Prostate gland (tissue), 2 donors: ENCODE data around the gene TFR2. TPM values are rescaled to one million over a fixed set of nuclear protein-coding genes. Genes with fewer than 3 reads are reported as not detected.

Experiments
- DNase-seq: peaks from one replicate; pipeline ENCODE4 v3.0.0-alpha.2; 2019; ENCODE audit warnings: low spot score
- H3K27ac ChIP-seq, 2 donors: fragments of 200-600 bp; sonication (generic); 2 replicates each; pipeline ENCODE4 v1.5.1; 2017 to 2019
- H3K27me3 ChIP-seq: fragments of 200-600 bp; sonication (generic); replicated peaks from 2 replicates; pipeline ENCODE4 v1.5.1; 2019; ENCODE audit not compliant: insufficient read depth
- H3K36me3 ChIP-seq, 2 donors: fragments of 200-600 bp; sonication (generic); 1 replicate in 1 of 2; 2 replicates in 1 of 2; pipeline versions ENCODE4 v1.5.1 to v1.8.1; 2017 to 2019
- H3K4me1 ChIP-seq: fragments of 200-600 bp; sonication (generic); replicated peaks from 2 replicates; pipeline ENCODE4 v1.5.1; 2019
- H3K4me3 ChIP-seq, 2 donors: fragments of 200-600 bp; sonication (generic); 2 replicates each; pipeline ENCODE4 v1.5.1; 2017 to 2019
- H3K9me3 ChIP-seq: fragments of 200-600 bp; sonication (generic); 2 replicates; pipeline ENCODE4 v1.5.1; 2017
- POLR2A ChIP-seq: fragments of 450-650 bp; IDR thresholded peaks from one replicate; pipeline ENCODE4 v1.6.1; 2016; ENCODE audit warnings: antibody characterized with exemption, mild to moderate bottlenecking
- POLR2AphosphoS5 ChIP-seq: sonication (generic); formaldehyde crosslinking; IDR thresholded peaks from one replicate; pipeline ENCODE4 v1.6.1; 2017; ENCODE audit warnings: antibody characterized with exemption
- WGBS: methylation state at CpG from one replicate; pipeline ENCODE4 v1.1.5; 2018; 5-methylcytosine and 5-hydroxymethylcytosine counted together
- intact Hi-C: fragments of 100-400 bp; cut with DNase I; formaldehyde crosslinking; loops from one replicate; pipeline ENCODE4 v1.14.2; 2022
- total RNA-seq, 2 donors: library from RNA; depleted of rRNA; stranded (reverse); fragments of >200 nt; gene quantifications; one replicate each; pipeline ENCODE4 v1.1.0, GENCODE V29; 2016
- TF ChIP-seq, protein P1 (sequence below), 4 experiments: fragments of 200-600 bp in 2 of 4; fragments of 450-650 bp in 2 of 4; sonication (generic) in 2 of 4; IDR thresholded peaks; 1 replicate in 3 of 4; 2 replicates in 1 of 4; pipeline ENCODE4 v1.5.1; 2016 to 2019; ENCODE audit warnings: antibody characterized with exemption in 4 of 4, mild to moderate bottlenecking in 2 of 4, moderate library complexity in 2 of 4

Gene TFR2
- total RNA-seq, 2 donors from 2014 or later, result 0.59 to 2.3 TPM

- TF ChIP-seq, protein P1, sequence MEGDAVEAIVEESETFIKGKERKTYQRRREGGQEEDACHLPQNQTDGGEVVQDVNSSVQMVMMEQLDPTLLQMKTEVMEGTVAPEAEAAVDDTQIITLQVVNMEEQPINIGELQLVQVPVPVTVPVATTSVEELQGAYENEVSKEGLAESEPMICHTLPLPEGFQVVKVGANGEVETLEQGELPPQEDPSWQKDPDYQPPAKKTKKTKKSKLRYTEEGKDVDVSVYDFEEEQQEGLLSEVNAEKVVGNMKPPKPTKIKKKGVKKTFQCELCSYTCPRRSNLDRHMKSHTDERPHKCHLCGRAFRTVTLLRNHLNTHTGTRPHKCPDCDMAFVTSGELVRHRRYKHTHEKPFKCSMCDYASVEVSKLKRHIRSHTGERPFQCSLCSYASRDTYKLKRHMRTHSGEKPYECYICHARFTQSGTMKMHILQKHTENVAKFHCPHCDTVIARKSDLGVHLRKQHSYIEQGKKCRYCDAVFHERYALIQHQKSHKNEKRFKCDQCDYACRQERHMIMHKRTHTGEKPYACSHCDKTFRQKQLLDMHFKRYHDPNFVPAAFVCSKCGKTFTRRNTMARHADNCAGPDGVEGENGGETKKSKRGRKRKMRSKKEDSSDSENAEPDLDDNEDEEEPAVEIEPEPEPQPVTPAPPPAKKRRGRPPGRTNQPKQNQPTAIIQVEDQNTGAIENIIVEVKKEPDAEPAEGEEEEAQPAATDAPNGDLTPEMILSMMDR (IDR thresholded peaks at IDR 0.05), result no peak
- TF ChIP-seq POLR2AphosphoS5 (no peak), POLR2A (no peak)
Measured at GRCh38 chr7:100573691-100574361, 67.5 kb downstream of the TFR2 start, which contains the start of gene SAP25. SAP25 (minus strand) TSS chr7:100573900; CDS start chr7:100573742, 158 bp downstream.

DNA sequence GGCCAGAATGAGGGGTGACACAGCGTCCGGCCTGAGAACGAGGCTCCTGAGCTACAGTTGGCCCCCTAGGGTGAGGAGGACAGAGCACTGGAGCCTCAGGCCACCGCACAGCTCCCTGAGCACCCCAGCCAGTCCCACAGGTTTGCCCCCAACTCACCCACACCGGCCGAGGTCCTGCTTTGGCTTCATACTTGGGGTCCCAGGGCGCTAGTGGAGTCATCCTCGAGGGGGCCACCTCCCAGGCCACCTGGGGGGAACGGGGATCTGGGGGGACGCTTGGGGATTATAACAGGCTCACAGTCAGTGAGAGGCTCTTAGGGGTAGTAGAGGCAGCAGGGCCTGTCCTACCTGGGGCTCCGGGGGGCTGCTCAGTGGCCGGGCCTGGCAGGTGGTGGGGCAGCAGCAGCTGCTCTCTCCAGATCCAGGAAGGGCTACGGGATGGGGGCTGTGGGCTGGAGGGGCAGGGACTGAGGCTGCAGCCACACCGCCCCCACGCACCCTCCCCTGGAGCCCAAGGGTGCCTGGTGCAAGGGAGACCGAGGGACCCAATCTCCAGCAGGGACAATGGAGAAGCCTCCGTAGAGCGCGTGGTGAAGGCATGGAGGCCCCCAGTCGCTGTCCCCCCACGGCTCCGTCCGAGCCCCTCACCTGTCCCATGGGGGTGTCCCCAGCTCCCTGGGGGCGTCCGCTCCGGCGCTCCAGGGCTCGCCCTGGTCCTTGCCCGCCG lies 68.2 kb downstream of the TFR2 start:
- no peaks in the 10 kb centered on the region for H3K9me3 ChIP-seq
- no peaks in the 10 kb centered on the region for H3K27me3 ChIP-seq
- 92% methylated on average over 26 of the region's 30 CpGs for WGBS
- no peak for DNase-seq
- H3K4me3 ChIP-seq, result no peak overlapping the region
- peaks cover 7 to 23% of the 10 kb centered on the region in 2 donors for H3K36me3 ChIP-seq
- H3K27ac ChIP-seq, result no peak overlapping the region
- intact Hi-C loops, result no loop called here
- H3K4me1 ChIP-seq, result peaks cover 6% of the 10 kb centered on the region
- TF ChIP-seq, protein P1 (IDR thresholded peaks at IDR 0.05), result no peak
- no peak for TF ChIP-seq POLR2A
- no peak for TF ChIP-seq POLR2AphosphoS5

More at GRCh38 chr7:100573691-100574361, 67.5 kb downstream of the TFR2 start, which contains the start of gene SAP25:
- peaks cover 7 to 30% of the 10 kb centered on the region in 2 donors for H3K36me3 ChIP-seq
- WGBS, result 95% methylated on average over 59 of the region's 70 CpGs
- peaks cover 6% of the 10 kb centered on the region for H3K4me1 ChIP-seq
- no peak within 1 kb of the TSS for H3K27ac ChIP-seq
- H3K27me3 ChIP-seq, result no peaks in the 10 kb centered on the region
- no peaks in the 10 kb centered on the region for H3K9me3 ChIP-seq
- H3K4me3 ChIP-seq, result no peak within 1 kb of the TSS
- intact Hi-C loops, result no loop called here
- DNase-seq, result no peak

DNA sequence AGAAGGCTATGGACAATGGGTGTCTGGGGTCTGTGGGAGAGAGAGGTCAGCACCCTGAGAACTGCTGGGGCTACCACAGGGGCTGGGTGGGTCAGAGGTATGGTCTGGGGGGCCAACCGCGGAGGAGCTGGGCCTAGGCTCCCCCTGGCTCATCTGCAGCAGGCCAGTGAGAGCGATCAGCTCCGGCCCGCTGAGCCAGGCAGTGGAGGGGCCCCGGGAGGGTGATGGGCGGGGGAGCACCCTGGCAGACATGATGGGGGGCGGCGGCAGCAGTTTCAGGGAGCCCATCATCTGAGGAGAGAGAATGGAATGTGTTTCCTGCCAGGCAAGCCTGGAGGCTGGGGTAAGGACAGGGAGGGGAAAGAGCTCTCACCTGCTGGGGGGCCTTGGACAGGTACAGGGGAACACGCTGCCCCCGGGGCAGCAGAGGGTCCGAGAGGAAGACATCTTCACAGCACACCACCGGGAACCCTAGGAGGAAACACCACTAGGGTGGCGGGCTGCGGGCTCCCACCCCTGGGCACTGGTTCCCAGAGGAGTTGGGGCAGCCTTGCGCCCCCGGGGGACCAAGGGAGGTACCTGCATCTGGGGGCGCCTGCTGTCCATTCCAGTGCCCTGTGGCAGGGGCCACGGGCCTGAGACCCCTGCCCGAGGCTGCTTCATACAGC lies 68.9 kb downstream of the TFR2 start:
- DNase-seq, result no peak
- TF ChIP-seq, protein P1 (IDR thresholded peaks at IDR 0.05), result no peak
- TF ChIP-seq POLR2AphosphoS5 (no peak), POLR2A (no peak)
- H3K27ac ChIP-seq, result no peak overlapping the region
- H3K4me3 ChIP-seq, result no peak overlapping the region
- no peaks in the 10 kb centered on the region for H3K9me3 ChIP-seq
- peaks cover 6% of the 10 kb centered on the region for H3K4me1 ChIP-seq
- H3K36me3 ChIP-seq, result peaks cover 7 to 16% of the 10 kb centered on the region in 2 donors
- WGBS, result 74% methylated on average over 20 of the region's 20 CpGs
- H3K27me3 ChIP-seq, result no peaks in the 10 kb centered on the region
- intact Hi-C loops, result no loop called here

GRCh38 chr7:100571829-100572116 lies 69.6 kb downstream of the TFR2 start:
- H3K4me1 ChIP-seq, result peaks cover 6% of the 10 kb centered on the region
- 95% methylated on average over 2 of the region's 2 CpGs for WGBS
- DNase-seq, result no peak
- peaks cover 7 to 10% of the 10 kb centered on the region in 2 donors for H3K36me3 ChIP-seq
- no peak overlapping the region for H3K27ac ChIP-seq
- no peak overlapping the region for H3K4me3 ChIP-seq
- intact Hi-C loops, result no loop called here
- no peaks in the 10 kb centered on the region for H3K27me3 ChIP-seq
- no peaks in the 10 kb centered on the region for H3K9me3 ChIP-seq
- TF ChIP-seq, protein P1 (IDR thresholded peaks at IDR 0.05), result no peak
